NT2/D1 (cell line): Measurements from ENCODE around the gene ADGRF4.
"Not testable (repeated sequence)": the region's sequence is repeated elsewhere in the genome, so short reads cannot be mapped to it uniquely, and the experiment has no call there.

Experiments used
- DNase-seq: peaks from one replicate; pipeline ENCODE4 v3.0.0-alpha.2; 2011; ENCODE audit warnings: low read depth, low spot score
- H3K27me3 ChIP-seq: 2 replicates; pipeline ENCODE4 v1.6.0; 2011; ENCODE audit warnings: mild to moderate bottlenecking; ENCODE audit not compliant: insufficient read length, insufficient read depth
- H3K36me3 ChIP-seq: 2 replicates; pipeline ENCODE4 v1.6.1; 2011; ENCODE audit warnings: mild to moderate bottlenecking, low read length, mixed read lengths; ENCODE audit not compliant: insufficient read depth, insufficient read length
- H3K4me1 ChIP-seq: 2 replicates; pipeline ENCODE4 v1.5.1; 2011; ENCODE audit not compliant: insufficient read depth, insufficient read length
- H3K4me3 ChIP-seq: 2 replicates; pipeline ENCODE4 v1.5.1; 2011; ENCODE audit warnings: low read depth; ENCODE audit not compliant: insufficient read length
- H3K9ac ChIP-seq: 2 replicates; pipeline ENCODE4 v1.6.0; 2011; ENCODE audit warnings: low read depth; ENCODE audit not compliant: insufficient read length
- H3K9me3 ChIP-seq: 2 replicates; pipeline ENCODE4 v1.5.1; 2011; ENCODE audit warnings: mild to moderate bottlenecking, low read length; ENCODE audit not compliant: insufficient read depth
- SUZ12 ChIP-seq: IDR thresholded peaks from 2 replicates; pipeline ENCODE4 v1.6.1; 2011; ENCODE audit not compliant: insufficient read length, insufficient read depth; ENCODE audit errors: extremely low read depth
- YY1 ChIP-seq: IDR thresholded peaks from 2 replicates; pipeline ENCODE4 v1.6.1; 2011; ENCODE audit not compliant: insufficient read length, insufficient read depth
- ZNF274 ChIP-seq: IDR thresholded peaks from 2 replicates; pipeline ENCODE4 v1.6.1; 2011; ENCODE audit warnings: mild to moderate bottlenecking, low read depth, low read length

Gene ADGRF4

DNA sequence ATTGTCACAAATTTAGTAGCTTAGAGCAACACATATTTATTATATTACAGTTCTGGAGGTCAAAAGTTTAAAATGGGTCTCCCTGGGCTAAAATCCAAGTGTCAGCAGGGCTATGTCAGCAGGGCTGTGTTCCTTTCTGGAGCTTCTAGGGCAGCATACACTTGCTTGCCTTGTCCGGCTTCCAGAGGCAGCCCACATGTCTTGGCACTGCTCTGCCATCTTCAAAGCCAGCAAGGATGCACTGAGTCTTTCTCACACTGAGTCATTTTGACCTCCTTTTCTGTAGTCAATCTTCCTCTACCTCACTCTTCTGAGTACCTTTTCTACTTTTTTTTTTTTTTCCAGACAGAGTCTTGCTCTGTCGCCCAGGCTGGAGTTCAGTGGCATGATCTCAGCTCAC, 39.0 kb downstream of the ADGRF4 start:
- Histone ChIP-seq H3K4me3 (no peak overlapping the region), H3K36me3 (no peaks in the 10 kb centered on the region), H3K4me1 (no peaks in the 10 kb centered on the region), H3K27me3 (no peaks in the 10 kb centered on the region), H3K9me3 (no peaks in the 10 kb centered on the region), H3K9ac (no peak overlapping the region)
- TF ChIP-seq SUZ12 (no peak), YY1 (no peak), ZNF274 (no peak)
- DNase-seq: no peak

DNA sequence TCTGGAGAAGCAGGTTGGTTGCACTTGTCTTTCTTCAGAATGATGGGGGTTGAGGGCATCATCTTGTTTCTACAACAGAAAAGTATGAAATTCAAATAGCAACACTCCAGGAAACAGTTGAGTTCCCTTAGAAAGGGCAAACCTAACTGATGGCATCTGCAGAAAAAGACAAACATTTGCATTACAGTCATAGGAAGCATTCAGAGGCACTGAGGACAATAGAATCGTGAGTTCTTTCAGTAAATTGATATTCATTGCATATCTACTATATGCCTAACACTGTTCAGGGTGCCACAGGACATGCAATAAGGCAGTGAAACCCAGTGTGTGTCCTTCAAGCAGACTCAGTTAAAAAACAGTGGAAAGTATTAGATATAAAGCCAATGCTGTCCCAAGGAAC, 42.3 kb downstream of the ADGRF4 start:
- Histone ChIP-seq H3K9ac (no peak overlapping the region), H3K36me3 (no peaks in the 10 kb centered on the region), H3K4me1 (no peaks in the 10 kb centered on the region), H3K27me3 (no peaks in the 10 kb centered on the region), H3K9me3 (no peaks in the 10 kb centered on the region; the same call in 1 of the 2 replicates), H3K4me3 (no peak overlapping the region)
- TF ChIP-seq SUZ12 (no peak), YY1 (no peak), ZNF274 (no peak)
- no peak for DNase-seq

DNA sequence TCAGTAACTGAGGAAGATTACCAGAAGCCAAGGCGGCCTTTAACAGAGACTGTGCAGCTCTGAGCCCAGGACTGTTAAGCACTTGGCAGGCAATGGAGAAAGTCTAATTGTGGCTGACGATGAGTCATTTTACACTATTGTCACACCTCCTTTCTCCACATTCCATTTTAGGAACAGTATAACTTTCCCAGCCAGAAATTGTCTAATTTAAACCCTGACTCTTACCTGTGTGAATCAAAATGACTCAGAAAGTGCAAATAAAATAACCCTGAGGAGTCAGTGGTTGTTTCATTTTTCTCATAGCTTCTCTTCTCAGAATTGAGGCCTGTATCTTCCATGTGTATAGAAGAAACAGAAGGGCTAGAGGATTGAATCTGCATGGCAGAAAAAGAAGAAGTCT, 43.4 kb downstream of the ADGRF4 start:
- Histone ChIP-seq H3K27me3 (no peaks in the 10 kb centered on the region), H3K36me3 (no peaks in the 10 kb centered on the region), H3K4me3 (no peak overlapping the region), H3K9me3 (no peaks in the 10 kb centered on the region; the same call in 1 of the 2 replicates), H3K4me1 (no peaks in the 10 kb centered on the region), H3K9ac (no peak overlapping the region)
- TF ChIP-seq SUZ12: no peak
- TF ChIP-seq YY1: no peak
- TF ChIP-seq ZNF274: no peak
- DNase-seq: no peak

DNA sequence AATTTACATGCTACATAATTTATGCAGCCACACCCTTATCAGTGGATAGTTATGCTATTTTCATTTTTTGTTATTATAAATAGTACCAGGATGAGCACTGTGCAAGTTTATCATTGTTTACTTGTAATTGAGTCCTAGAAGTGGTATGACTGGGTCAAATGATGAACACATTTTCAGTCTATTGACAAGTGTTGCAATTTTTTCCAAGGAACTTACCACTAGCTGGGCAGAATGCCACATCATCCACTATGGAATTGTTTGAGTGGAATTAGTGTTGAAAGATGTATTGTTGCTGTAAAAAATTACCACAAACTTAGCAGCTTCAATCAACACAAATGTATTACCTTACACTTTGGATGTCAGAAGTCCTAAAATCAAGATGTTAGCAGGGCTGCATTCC, 45.4 kb downstream of the ADGRF4 start:
- TF ChIP-seq SUZ12: no peak
- TF ChIP-seq ZNF274: no peak
- no peak for TF ChIP-seq YY1
- H3K4me3 ChIP-seq: no peak overlapping the region
- no peaks in the 10 kb centered on the region; the same call in 1 of the 2 replicates for H3K9me3 ChIP-seq
- no peak overlapping the region for H3K9ac ChIP-seq
- DNase-seq: no peak
- H3K27me3 ChIP-seq: no peaks in the 10 kb centered on the region
- H3K36me3 ChIP-seq: no peaks in the 10 kb centered on the region
- no peaks in the 10 kb centered on the region for H3K4me1 ChIP-seq

DNA sequence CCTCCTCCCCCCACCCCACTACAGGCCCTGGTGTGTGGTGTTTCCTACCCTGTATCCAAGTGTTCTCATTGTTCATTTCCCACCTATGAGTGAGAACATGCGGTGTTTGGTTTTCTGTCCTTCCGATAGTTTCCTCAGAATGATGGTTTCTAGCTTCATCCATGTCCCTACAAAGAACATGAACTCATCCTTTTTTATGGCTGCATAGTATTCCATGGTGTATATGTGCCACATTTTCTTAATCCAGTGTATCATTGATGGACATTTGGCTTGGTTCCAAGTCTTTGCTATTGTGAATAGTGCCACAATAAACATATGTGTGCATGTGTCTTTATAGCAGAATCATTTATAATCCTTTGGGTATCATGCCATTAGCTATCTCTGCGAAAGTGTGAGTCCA, 46.9 kb downstream of the ADGRF4 start:
- not testable (repeated sequence) for H3K36me3 ChIP-seq, H3K9me3 ChIP-seq, H3K27me3 ChIP-seq, H3K9ac ChIP-seq, H3K4me3 ChIP-seq, H3K4me1 ChIP-seq, DNase-seq

DNA sequence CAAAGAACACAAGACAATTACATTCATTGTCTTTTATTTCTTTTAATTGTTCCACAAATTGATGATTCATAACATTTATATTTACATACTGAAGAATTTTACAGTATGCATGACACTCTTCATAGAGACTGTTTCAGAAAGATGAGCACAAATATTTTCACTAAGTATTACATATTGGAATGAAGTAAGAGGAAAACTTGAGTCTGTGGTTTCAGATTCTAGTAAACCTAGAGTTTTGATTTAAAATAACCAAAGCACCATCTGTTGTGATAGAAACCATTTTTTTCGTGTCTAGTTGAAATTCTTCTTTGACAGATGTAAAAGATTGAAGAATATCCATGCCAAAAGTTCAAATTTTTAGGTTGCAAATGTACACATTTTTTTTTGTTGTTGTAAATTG, 51.4 kb downstream of the ADGRF4 start:
- H3K4me3 ChIP-seq: no peak overlapping the region
- H3K9me3 ChIP-seq: no peaks in the 10 kb centered on the region
- no peaks in the 10 kb centered on the region for H3K4me1 ChIP-seq
- no peak for DNase-seq
- no peaks in the 10 kb centered on the region for H3K36me3 ChIP-seq
- TF ChIP-seq YY1 (no peak), ZNF274 (no peak), SUZ12 (no peak)
- H3K27me3 ChIP-seq: no peaks in the 10 kb centered on the region
- H3K9ac ChIP-seq: no peak overlapping the region

DNA sequence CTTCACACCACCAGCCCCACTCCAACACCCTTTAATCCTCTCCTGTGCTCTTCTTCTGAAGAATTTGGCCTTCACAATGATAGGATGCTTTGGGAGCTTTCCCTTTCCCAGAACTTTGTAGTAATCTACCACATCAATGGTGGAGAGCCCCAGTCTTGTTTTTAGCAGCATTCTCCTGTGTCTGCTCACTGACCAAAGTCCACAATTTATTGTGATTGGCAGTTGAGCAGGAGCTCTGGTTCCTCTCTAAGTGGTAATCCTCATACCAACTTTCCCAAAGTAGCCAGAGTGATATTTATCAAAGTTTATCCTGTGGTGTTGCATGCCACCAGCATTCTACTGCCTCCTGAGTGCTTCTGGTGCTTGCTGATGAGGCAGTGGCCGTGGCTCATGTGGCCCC, 54.4 kb downstream of the ADGRF4 start:
- no peaks in the 10 kb centered on the region for H3K4me1 ChIP-seq
- H3K4me3 ChIP-seq: no peak overlapping the region
- H3K27me3 ChIP-seq: no peaks in the 10 kb centered on the region
- no peaks in the 10 kb centered on the region for H3K36me3 ChIP-seq
- no peak for DNase-seq
- no peak for TF ChIP-seq ZNF274
- TF ChIP-seq YY1: no peak
- TF ChIP-seq SUZ12: no peak
- H3K9me3 ChIP-seq: no peaks in the 10 kb centered on the region
- H3K9ac ChIP-seq: no peak overlapping the region

DNA sequence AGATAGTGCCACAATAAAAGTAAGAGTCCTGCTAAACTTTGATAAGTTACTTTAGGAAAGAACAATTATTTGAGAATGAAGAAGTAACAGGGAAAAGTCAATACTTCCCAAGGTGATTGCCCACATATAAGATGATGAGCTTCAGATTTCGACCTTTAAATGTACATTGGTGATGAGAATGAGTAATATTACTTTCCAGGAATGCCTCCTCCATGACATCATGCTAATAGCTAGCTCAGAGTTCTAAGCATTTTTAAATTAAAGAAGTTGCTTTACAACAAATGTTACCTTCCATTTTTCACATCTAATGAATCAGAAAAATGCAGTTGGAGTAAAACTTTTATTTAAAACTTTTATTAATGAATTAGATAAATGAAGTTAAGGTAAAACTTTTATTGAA, 61.0 kb downstream of the ADGRF4 start:
- H3K4me3 ChIP-seq: no peak overlapping the region
- DNase-seq: no peak
- H3K9ac ChIP-seq: no peak overlapping the region
- H3K4me1 ChIP-seq: no peaks in the 10 kb centered on the region
- TF ChIP-seq YY1: no peak
- no peak for TF ChIP-seq ZNF274
- TF ChIP-seq SUZ12: no peak
- no peaks in the 10 kb centered on the region for H3K27me3 ChIP-seq
- H3K9me3 ChIP-seq: no peaks in the 10 kb centered on the region
- H3K36me3 ChIP-seq: no peaks in the 10 kb centered on the region
